ENCODE data around the gene COL21A1. TPM values are rescaled to one million over a fixed set of nuclear protein-coding genes. Genes with fewer than 3 reads are reported as not detected.

Gene COL21A1
- total and polyA plus RNA-seq, 2 of the 13 experiments (the other 11 are each of a cell fraction or from before 2014, with no cell fraction given) = 0.13 TPM; not detected in 1

- TF ChIP-seq AHDC1 (CRISPR knock-in tag; IDR thresholded peaks at IDR 0.05; ENCODE audit: borderline replicate concordance) = no peak
- no peak for TF ChIP-seq STAG1 (CRISPR knock-in tag; IDR thresholded peaks at IDR 0.05)
- TF ChIP-seq TAF15 (IDR thresholded peaks at IDR 0.05; ENCODE audit: low read depth, low read length, poor library complexity, severe bottlenecking) = no peak
- no peak for TF ChIP-seq NFE2 (CRISPR knock-in tag; IDR thresholded peaks at IDR 0.05)
Measured at GRCh38 chr6:56023829-56024228, 223.6 kb downstream of the COL21A1 start (continued).

GRCh38 chr6:56022678-56023077, 224.7 kb downstream of the COL21A1 start:
- DNase-seq (ENCODE audit: low spot score) (no peak), ATAC-seq (no peak), FAIRE-seq (no peak)
- no peak overlapping the region for H2AFZ ChIP-seq (ENCODE audit: low read length)
- H3K36me3 ChIP-seq (replicated peaks in 1 of 2; ENCODE audit: control insufficient read depth in 1 of 2, insufficient read depth in 2 of 2, low read length in 2 of 2) = no peaks in the 10 kb centered on the region
- TF ChIP-seq ZNF878 (CRISPR knock-in tag; IDR thresholded peaks at IDR 0.05) (no peak), ETV6 (CRISPR knock-in tag; conservative IDR thresholded peaks at IDR 0.05) (no peak)
- TF ChIP-seq, protein P1, sequence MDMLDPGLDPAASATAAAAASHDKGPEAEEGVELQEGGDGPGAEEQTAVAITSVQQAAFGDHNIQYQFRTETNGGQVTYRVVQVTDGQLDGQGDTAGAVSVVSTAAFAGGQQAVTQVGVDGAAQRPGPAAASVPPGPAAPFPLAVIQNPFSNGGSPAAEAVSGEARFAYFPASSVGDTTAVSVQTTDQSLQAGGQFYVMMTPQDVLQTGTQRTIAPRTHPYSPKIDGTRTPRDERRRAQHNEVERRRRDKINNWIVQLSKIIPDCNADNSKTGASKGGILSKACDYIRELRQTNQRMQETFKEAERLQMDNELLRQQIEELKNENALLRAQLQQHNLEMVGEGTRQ (IDR thresholded peaks at IDR 0.05; ENCODE audit: low read depth, low read length) = no peak
- TF ChIP-seq, protein P1 (CRISPR knock-in tag; IDR thresholded peaks at IDR 0.05; ENCODE audit: borderline replicate concordance) = no peak
- ChIA-PET CTCF (ENCODE audit: low intra/inter-chr PET ratio, low total read pairs) (interaction anchor here (1.0 kb wide), 1 partner anchor 270 kb away, joined by 4 read pairs; no protein-coding TSS in a partner anchor), POLR2A (no interaction called here)
- no peak overlapping the region for H3K9ac ChIP-seq (ENCODE audit: insufficient read depth, low read depth, low read length)
- no peaks in the 10 kb centered on the region for H3K27me3 ChIP-seq (ENCODE audit: control insufficient read depth in 1 of 2, insufficient read depth in 2 of 2, low read length in 2 of 2)
- H3K4me3 ChIP-seq (replicated peaks in 1 of 3; ENCODE audit: insufficient read depth in 1 of 3, low read depth in 2 of 3, low read length in 3 of 3) = no peak overlapping the region
- H3K79me2 ChIP-seq (ENCODE audit: insufficient read depth, low read length) = no peaks in the 10 kb centered on the region
- H3K9me3 ChIP-seq (ENCODE audit: low read length) = no peaks in the 10 kb centered on the region
- WGBS (ENCODE audit: low lambda C conversion rate) = 0% methylated on average over 1 of the region's 1 CpG
- intact Hi-C loops (cut with micrococcal nuclease; ENCODE audit: unreplicated experiment) (loop anchor here (1.0 kb wide), 1 partner anchor 270 kb away; no protein-coding TSS in a partner anchor), in situ Hi-C loops (cut with HindIII; ENCODE audit: extremely low pct_ligation_motif_present, low pct_unique_long_range_greater_than_20kb) (no loop called here)
- H3K27ac ChIP-seq (ENCODE audit: extremely low read length, insufficient read depth, low read length) = no peak overlapping the region
- no peak overlapping the region for H3K4me2 ChIP-seq (ENCODE audit: low read depth, low read length)
- no peaks in the 10 kb centered on the region for H3K4me1 ChIP-seq (ENCODE audit: insufficient read depth, low read length)
- H4K20me1 ChIP-seq (ENCODE audit: insufficient read depth, low read length) = no peaks in the 10 kb centered on the region
- no TSS peak for BruUV-seq (replicated peaks)

All from HepG2 (cell line).